Chondrocyte (in vitro differentiated cells): ENCODE results near the gene HAPLN2. TPM values are rescaled to one million over a fixed set of nuclear protein-coding genes. Genes with fewer than 3 reads are reported as not detected.

Experiments used
- DNase-seq: peaks from one replicate; pipeline ENCODE4 v3.0.0; 2021; ENCODE audit warnings: mixed read lengths, low spot score
- H3K27ac Mint-ChIP-seq: one replicate; pipeline ENCODE4 v1.8.0; 2021; ENCODE audit warnings: mild to moderate bottlenecking, moderate library complexity, mixed read lengths; ENCODE audit not compliant: unreplicated experiment
- H3K27me3 Mint-ChIP-seq: 2 replicates; pipeline ENCODE4 v1.8.0; 2021; ENCODE audit warnings: low read depth, mixed read lengths
- H3K36me3 Mint-ChIP-seq: 2 replicates; pipeline ENCODE4 v1.8.0; 2021; ENCODE audit warnings: low read depth, mixed read lengths
- H3K4me1 Mint-ChIP-seq: 2 replicates; pipeline ENCODE4 v1.8.0; 2021; ENCODE audit warnings: low read depth, mild to moderate bottlenecking, mixed read lengths
- H3K4me3 Mint-ChIP-seq: one replicate; pipeline ENCODE4 v1.8.0; 2021; ENCODE audit warnings: mild to moderate bottlenecking, moderate library complexity, mixed read lengths; ENCODE audit not compliant: unreplicated experiment
- H3K9me3 Mint-ChIP-seq: 2 replicates; pipeline ENCODE4 v1.8.0; 2021; ENCODE audit warnings: low read depth, mixed read lengths
- CTCF ChIP-seq: fragments of 200-600 bp; sonication (generic); IDR thresholded peaks from 2 replicates; pipeline ENCODE4 v1.5.0; 2021; ENCODE audit warnings: antibody characterized with exemption, mild to moderate bottlenecking, moderate library complexity
- total RNA-seq: library from RNA; stranded (reverse); gene quantifications from 3 replicates; pipeline ENCODE4 v1.2.1, GENCODE V29; 2021

Gene HAPLN2
- total RNA-seq, 1 donor from 2014 or later, result not detected

- H3K36me3 Mint-ChIP-seq, result no peaks in the 10 kb centered on the region
- TF ChIP-seq CTCF, result no peak
- peaks cover 74% of the 10 kb centered on the region for H3K27me3 Mint-ChIP-seq
- peaks cover 7% of the 10 kb centered on the region for H3K4me1 Mint-ChIP-seq
- DNase-seq, result no peak
- no peak overlapping the region for H3K4me3 Mint-ChIP-seq
- no peak overlapping the region for H3K27ac Mint-ChIP-seq
- no peaks in the 10 kb centered on the region for H3K9me3 Mint-ChIP-seq
Observed at GRCh38 chr1:156652131-156652991, 33.1 kb downstream of the HAPLN2 start.

- no peak for TF ChIP-seq CTCF
- peaks cover 74% of the 10 kb centered on the region for H3K27me3 Mint-ChIP-seq
- H3K4me1 Mint-ChIP-seq, result peaks cover 10% of the 10 kb centered on the region
- no peaks in the 10 kb centered on the region for H3K36me3 Mint-ChIP-seq
- H3K9me3 Mint-ChIP-seq, result no peaks in the 10 kb centered on the region
- no peak for DNase-seq
- H3K4me3 Mint-ChIP-seq, result no peak overlapping the region
- no peak overlapping the region for H3K27ac Mint-ChIP-seq
Observed at GRCh38 chr1:156652992-156653355, 33.8 kb downstream of the HAPLN2 start.

GRCh38 chr1:156654700-156655099 is 35.5 kb downstream of the HAPLN2 start:
- no peaks in the 10 kb centered on the region for H3K36me3 Mint-ChIP-seq
- H3K4me3 Mint-ChIP-seq, result no peak overlapping the region
- no peak for TF ChIP-seq CTCF
- H3K27ac Mint-ChIP-seq, result no peak overlapping the region
- H3K27me3 Mint-ChIP-seq, result peaks cover 63% of the 10 kb centered on the region
- no peak for DNase-seq
- H3K9me3 Mint-ChIP-seq, result no peaks in the 10 kb centered on the region
- H3K4me1 Mint-ChIP-seq, result peaks cover 14% of the 10 kb centered on the region

GRCh38 chr1:156655151-156655903 is 36.1 kb downstream of the HAPLN2 start:
- Mint-ChIP-seq H3K27me3 (peaks cover 59% of the 10 kb centered on the region), H3K4me3 (no peak overlapping the region)

More at GRCh38 chr1:156655151-156655903, 36.1 kb downstream of the HAPLN2 start:
- Mint-ChIP-seq H3K27ac (no peak overlapping the region), H3K4me1 (peaks cover 21% of the 10 kb centered on the region), H3K36me3 (no peaks in the 10 kb centered on the region), H3K9me3 (no peaks in the 10 kb centered on the region)
- TF ChIP-seq CTCF, result no peak
- no peak for DNase-seq
